Fibroblast of lung (primary cell): ENCODE measurements around the gene RGS10. TPM values are rescaled to one million over a fixed set of nuclear protein-coding genes. Genes with fewer than 3 reads are reported as not detected.

Experiments
- DNase-seq, 2 donors: peaks; one replicate each; pipeline versions ENCODE4 v3.0.0 to v3.0.0-alpha.2; 2010; ENCODE audit warnings: low read depth in 2 of 2
- H2AFZ ChIP-seq: 2 replicates; pipeline ENCODE4 v1.5.1; 2012; ENCODE audit warnings: low read length, control low read depth, inconsistent platforms
- H3K27ac ChIP-seq: 2 replicates; pipeline ENCODE4 v1.5.1; 2011; ENCODE audit warnings: low read length, control low read depth; ENCODE audit not compliant: insufficient read depth
- H3K27me3 ChIP-seq: 2 replicates; pipeline ENCODE4 v1.5.1; 2011; ENCODE audit warnings: mild to moderate bottlenecking, low read length; ENCODE audit not compliant: control insufficient read depth, insufficient read depth
- H3K36me3 ChIP-seq: 2 replicates; pipeline ENCODE4 v1.5.1; 2011; ENCODE audit warnings: low read length; ENCODE audit not compliant: control insufficient read depth, insufficient read depth
- H3K4me1 ChIP-seq: 2 replicates; pipeline ENCODE4 v1.5.1; 2011; ENCODE audit warnings: low read length; ENCODE audit not compliant: control insufficient read depth, insufficient read depth; ENCODE audit errors: extremely low read depth
- H3K4me2 ChIP-seq: 2 replicates; pipeline ENCODE4 v1.5.1; 2011; ENCODE audit warnings: low read length, control low read depth; ENCODE audit not compliant: insufficient read depth; ENCODE audit errors: extremely low read depth
- H3K4me3 ChIP-seq, 4 experiments: fragments of 200-600 bp in 1 of 4; sonication (generic) in 1 of 4; replicated peaks in 1 of 4; 2 replicates each; pipeline ENCODE4 v1.5.1; 2011 to 2016; ENCODE audit warnings: low read length in 4 of 4, low read depth in 3 of 4, mild to moderate bottlenecking in 3 of 4, control low read depth in 2 of 4, inconsistent platforms in 1 of 4, mixed read lengths in 1 of 4; ENCODE audit not compliant: insufficient read depth in 1 of 4; ENCODE audit errors: control extremely low read depth in 1 of 4
- H3K79me2 ChIP-seq: 2 replicates; pipeline ENCODE4 v1.5.1; 2012; ENCODE audit warnings: mild to moderate bottlenecking, low read length, inconsistent platforms; ENCODE audit not compliant: control insufficient read depth, insufficient read depth
- H3K9ac ChIP-seq: 2 replicates; pipeline ENCODE4 v1.5.1; 2011; ENCODE audit warnings: mild to moderate bottlenecking, low read length, control low read depth; ENCODE audit not compliant: insufficient read depth
- H3K9me3 ChIP-seq: 2 replicates; pipeline ENCODE4 v1.5.1; 2012; ENCODE audit warnings: low read depth, low read length; ENCODE audit not compliant: control insufficient read depth, insufficient read depth
- H4K20me1 ChIP-seq: 2 replicates; pipeline ENCODE4 v1.5.1; 2011; ENCODE audit warnings: low read length; ENCODE audit not compliant: control insufficient read depth, insufficient read depth; ENCODE audit errors: extremely low read depth
- EZH2 ChIP-seq: IDR thresholded peaks from 2 replicates; pipeline ENCODE4 v1.5.1; 2012; ENCODE audit warnings: low read length, control low read depth, mild to moderate bottlenecking; ENCODE audit errors: missing control alignments
- polyA plus RNA-seq, 2 donors: library from polyadenylated mRNA; depleted of rRNA in 1 of 2; stranded (reverse) in 1 of 2; unstranded in 1 of 2; fragments of >200 nt; gene quantifications; 2 replicates each; pipeline ENCODE4 v1.2.1, GENCODE V29; 2011 to 2012; ENCODE audit warnings: missing spikeins in 1 of 2
- total RNA-seq: library from RNA; depleted of rRNA; stranded (reverse); fragments of >200 nt; gene quantifications from 2 replicates; pipeline ENCODE4 v1.2.1, GENCODE V29; 2014
- TF ChIP-seq, protein P1 (sequence below), 2 donors: IDR thresholded peaks in 1 of 2; conservative IDR thresholded peaks in 1 of 2; 1 replicate in 1 of 2; 2 replicates in 1 of 2; pipeline ENCODE4 v1.5.1; 2011 to 2012; ENCODE audit warnings: low read length in 2 of 2, control low read depth in 1 of 2, inconsistent platforms in 1 of 2, low read depth in 1 of 2, mild to moderate bottlenecking in 1 of 2

The RGS10 gene
- total and polyA plus RNA-seq, 2 donors (not counting 1 experiment from before 2014, with no cell fraction given), result 50.9 to 103 TPM

DNA sequence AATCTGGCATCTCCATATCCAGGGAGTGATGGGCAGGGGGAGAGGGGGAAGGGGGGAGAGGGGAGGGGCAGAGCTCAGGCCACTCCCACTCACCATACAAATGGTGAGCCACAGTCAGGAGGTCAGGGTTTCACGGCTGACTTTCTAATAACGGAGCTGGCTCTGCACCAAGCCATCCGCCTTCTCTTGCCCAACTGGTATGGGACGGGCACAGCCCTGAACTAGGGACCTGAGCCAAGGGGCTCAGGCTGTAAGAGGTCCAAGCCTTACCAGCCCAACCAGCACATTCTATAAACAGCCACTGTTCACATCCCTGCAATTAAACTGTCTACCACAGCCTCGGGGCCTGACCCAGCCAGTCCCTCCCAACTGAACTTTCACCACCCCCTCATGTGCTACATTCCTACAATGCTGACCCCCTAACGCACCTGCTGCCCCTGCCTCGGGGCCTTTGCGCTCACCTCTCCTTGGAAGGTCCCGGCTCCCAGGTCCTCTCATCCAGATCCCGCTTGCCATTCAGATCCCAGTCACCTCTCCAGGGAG, 32.5 kb downstream of the RGS10 start:
- Histone ChIP-seq H3K36me3 (peaks cover 7% of the 10 kb centered on the region), H3K4me3 (no peak overlapping the region), H3K4me2 (no peak overlapping the region), H3K9me3 (no peaks in the 10 kb centered on the region), H3K4me1 (no peaks in the 10 kb centered on the region), H3K27ac (no peak overlapping the region), H3K9ac (no peak overlapping the region), H2AFZ (no peak overlapping the region), H4K20me1 (no peaks in the 10 kb centered on the region), H3K27me3 (no peaks in the 10 kb centered on the region), H3K79me2 (no peaks in the 10 kb centered on the region)
- TF ChIP-seq, protein P1, sequence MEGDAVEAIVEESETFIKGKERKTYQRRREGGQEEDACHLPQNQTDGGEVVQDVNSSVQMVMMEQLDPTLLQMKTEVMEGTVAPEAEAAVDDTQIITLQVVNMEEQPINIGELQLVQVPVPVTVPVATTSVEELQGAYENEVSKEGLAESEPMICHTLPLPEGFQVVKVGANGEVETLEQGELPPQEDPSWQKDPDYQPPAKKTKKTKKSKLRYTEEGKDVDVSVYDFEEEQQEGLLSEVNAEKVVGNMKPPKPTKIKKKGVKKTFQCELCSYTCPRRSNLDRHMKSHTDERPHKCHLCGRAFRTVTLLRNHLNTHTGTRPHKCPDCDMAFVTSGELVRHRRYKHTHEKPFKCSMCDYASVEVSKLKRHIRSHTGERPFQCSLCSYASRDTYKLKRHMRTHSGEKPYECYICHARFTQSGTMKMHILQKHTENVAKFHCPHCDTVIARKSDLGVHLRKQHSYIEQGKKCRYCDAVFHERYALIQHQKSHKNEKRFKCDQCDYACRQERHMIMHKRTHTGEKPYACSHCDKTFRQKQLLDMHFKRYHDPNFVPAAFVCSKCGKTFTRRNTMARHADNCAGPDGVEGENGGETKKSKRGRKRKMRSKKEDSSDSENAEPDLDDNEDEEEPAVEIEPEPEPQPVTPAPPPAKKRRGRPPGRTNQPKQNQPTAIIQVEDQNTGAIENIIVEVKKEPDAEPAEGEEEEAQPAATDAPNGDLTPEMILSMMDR (conservative IDR thresholded peaks at IDR 0.05 in 1 of 2, IDR thresholded peaks at IDR 0.05 in 1 of 2; ENCODE audit: low read depth in 1 of 2, low read length in 2 of 2), result no peak
- TF ChIP-seq EZH2, result no peak
- DNase-seq, result peak in 1 of 2 donors; percentile 39

DNA sequence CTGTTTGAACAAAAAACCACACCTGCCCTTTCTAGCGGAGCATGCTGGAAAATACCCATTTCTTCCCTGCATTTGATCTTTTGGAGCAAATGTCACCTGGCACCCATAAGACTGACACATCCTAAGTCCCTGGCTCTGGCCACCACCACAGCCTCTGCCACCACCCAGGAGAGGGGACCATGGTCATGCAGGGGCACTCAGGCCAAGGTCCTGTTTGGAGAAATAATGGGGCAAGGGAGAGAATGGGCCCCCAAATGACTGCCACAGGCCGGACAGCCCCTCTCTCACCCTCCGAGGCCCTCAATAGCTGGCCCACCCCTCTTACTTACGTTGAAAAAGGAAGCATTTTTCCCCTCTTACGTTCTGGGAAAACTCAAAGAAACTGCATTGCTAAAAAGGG, 35.4 kb downstream of the RGS10 start:
- Histone ChIP-seq H3K9me3 (no peaks in the 10 kb centered on the region), H4K20me1 (no peaks in the 10 kb centered on the region), H3K4me1 (no peaks in the 10 kb centered on the region), H3K9ac (no peak overlapping the region), H3K79me2 (no peaks in the 10 kb centered on the region), H2AFZ (no peak overlapping the region), H3K4me2 (no peak overlapping the region), H3K36me3 (peaks cover 9% of the 10 kb centered on the region), H3K27me3 (no peaks in the 10 kb centered on the region), H3K27ac (no peak overlapping the region), H3K4me3 (no peak overlapping the region)
- TF ChIP-seq EZH2, result no peak
- TF ChIP-seq, protein P1 (conservative IDR thresholded peaks at IDR 0.05 in 1 of 2, IDR thresholded peaks at IDR 0.05 in 1 of 2; ENCODE audit: low read depth in 1 of 2, low read length in 2 of 2), result no peak
- no peak for DNase-seq

DNA sequence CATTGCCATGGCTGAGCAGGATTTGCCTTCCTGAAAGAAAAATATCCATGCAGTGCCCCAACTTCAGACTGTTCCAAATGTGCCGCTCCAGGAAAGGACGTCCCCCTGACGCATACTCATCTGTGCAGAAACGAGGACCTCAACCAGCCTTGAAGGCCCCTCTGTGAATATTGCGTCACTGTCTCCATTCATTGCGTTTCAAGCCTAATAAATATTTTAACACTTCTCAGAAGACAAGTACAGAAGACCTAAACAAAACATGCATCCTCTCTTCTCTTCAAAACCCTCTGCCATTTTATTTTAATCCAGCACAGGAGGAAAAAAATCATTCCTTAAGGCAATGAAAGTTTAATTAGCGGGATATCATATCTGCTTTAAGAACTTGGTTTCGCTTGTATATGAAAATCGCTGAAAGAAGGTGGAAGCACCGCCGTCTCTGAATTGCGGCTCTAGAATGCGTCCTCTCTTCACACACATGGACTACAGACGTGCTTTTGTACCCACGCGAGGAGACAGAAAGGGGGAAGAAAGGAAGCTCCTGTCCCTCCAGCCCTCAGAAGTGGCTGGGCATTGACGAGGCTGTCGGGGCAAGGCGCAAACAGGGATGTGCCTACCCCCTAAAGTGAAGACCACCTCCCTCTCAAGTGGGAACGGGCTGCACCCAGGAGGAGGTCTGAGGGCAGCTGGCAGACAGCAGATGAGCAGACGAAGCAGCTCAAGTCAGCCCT, 36.8 kb downstream of the RGS10 start:
- Histone ChIP-seq H4K20me1 (no peaks in the 10 kb centered on the region), H3K4me2 (peak overlapping the region; percentile 25), H3K27me3 (no peaks in the 10 kb centered on the region), H3K4me3 (no peak overlapping the region), H3K79me2 (no peaks in the 10 kb centered on the region), H3K27ac (no peak overlapping the region), H3K9me3 (no peaks in the 10 kb centered on the region), H2AFZ (no peak overlapping the region), H3K9ac (no peak overlapping the region), H3K4me1 (no peaks in the 10 kb centered on the region), H3K36me3 (peaks cover 9% of the 10 kb centered on the region)
- TF ChIP-seq, protein P1 (conservative IDR thresholded peaks at IDR 0.05 in 1 of 2, IDR thresholded peaks at IDR 0.05 in 1 of 2; ENCODE audit: low read depth in 1 of 2, low read length in 2 of 2), result no peak
- no peak for TF ChIP-seq EZH2
- DNase-seq, result no peak
